ENCODE results near the gene PAWR.
"Not testable (repeated sequence)": the region's sequence is repeated elsewhere in the genome, so short reads cannot be mapped to it uniquely, and the experiment has no call there.

Gene PAWR

GRCh38 chr12:79645235-79645630, 45.5 kb downstream of the PAWR start:
- DNase-seq, result no peak

GRCh38 chr12:79644274-79645234, 46.2 kb downstream of the PAWR start:
- DNase-seq, result no peak

- DNase-seq, result no peak
Observed at GRCh38 chr12:79643821-79644220, 46.9 kb downstream of the PAWR start.

GRCh38 chr12:79638490-79638889, 52.3 kb downstream of the PAWR start:
- DNase-seq, result no peak

GRCh38 chr12:79637093-79637492, 53.7 kb downstream of the PAWR start:
- no peak for DNase-seq

- peak; percentile 43 for DNase-seq
Observed at GRCh38 chr12:79635676-79636075, 55.1 kb downstream of the PAWR start.

- peak; percentile 81 for DNase-seq
Observed at GRCh38 chr12:79634957-79635471, 55.8 kb downstream of the PAWR start.

GRCh38 chr12:79629561-79629960, 61.2 kb downstream of the PAWR start:
- DNase-seq, result no peak

GRCh38 chr12:79626735-79627134, 64.0 kb downstream of the PAWR start:
- DNase-seq, result not testable (repeated sequence)

GRCh38 chr12:79624378-79624777, 66.4 kb downstream of the PAWR start:
- DNase-seq, result peak; percentile 65

GRCh38 chr12:79619872-79620562, 70.7 kb downstream of the PAWR start:
- no peak for DNase-seq

- DNase-seq, result peak; percentile 79
Observed at GRCh38 chr12:79618848-79619404, 71.8 kb downstream of the PAWR start.

GRCh38 chr12:79617696-79618095, 73.1 kb downstream of the PAWR start:
- no peak for DNase-seq

GRCh38 chr12:79615596-79616560, 74.9 kb downstream of the PAWR start:
- no peak for DNase-seq

- peak; percentile 33 for DNase-seq
Observed at GRCh38 chr12:79614730-79615129, 76.0 kb downstream of the PAWR start.

- no peak for DNase-seq
Observed at GRCh38 chr12:79601908-79602307, 88.9 kb downstream of the PAWR start.

GRCh38 chr12:79597910-79598309, 92.9 kb downstream of the PAWR start:
- peak; percentile 17 for DNase-seq

GRCh38 chr12:79596719-79597350, 93.9 kb downstream of the PAWR start:
- DNase-seq, result no peak

GRCh38 chr12:79595273-79595672, 95.5 kb downstream of the PAWR start:
- DNase-seq, result no peak

GRCh38 chr12:79592865-79593264, 97.9 kb downstream of the PAWR start:
- DNase-seq, result no peak

- no peak for DNase-seq
Observed at GRCh38 chr12:79591988-79592387, 98.8 kb downstream of the PAWR start.

GRCh38 chr12:79590751-79591150, 100.0 kb downstream of the PAWR start:
- no peak for DNase-seq
